Choroid plexus epithelial cell (primary cell): ENCODE measurements around the gene PDLIM5.
"Not testable (repeated sequence)": the region's sequence is repeated elsewhere in the genome, so short reads cannot be mapped to it uniquely, and the experiment has no call there.

Experiments
- DNase-seq: peaks from one replicate; pipeline ENCODE4 v3.0.0-alpha.2; 2010; ENCODE audit warnings: low read depth
- H3K4me3 ChIP-seq: 2 replicates; pipeline ENCODE4 v1.5.1; 2011; ENCODE audit warnings: low read depth, mild to moderate bottlenecking, control low read depth, low read length, moderate library complexity
- CTCF ChIP-seq: conservative IDR thresholded peaks from 2 replicates; pipeline ENCODE4 v1.5.1; 2011; ENCODE audit warnings: low read depth, mild to moderate bottlenecking, control low read depth, inconsistent platforms, low read length, moderate library complexity

The PDLIM5 gene

GRCh38 chr4:94550851-94551250, 99.1 kb downstream of the PDLIM5 start:
- no peak for TF ChIP-seq CTCF
- no peak overlapping the region for H3K4me3 ChIP-seq
- DNase-seq: no peak

DNA sequence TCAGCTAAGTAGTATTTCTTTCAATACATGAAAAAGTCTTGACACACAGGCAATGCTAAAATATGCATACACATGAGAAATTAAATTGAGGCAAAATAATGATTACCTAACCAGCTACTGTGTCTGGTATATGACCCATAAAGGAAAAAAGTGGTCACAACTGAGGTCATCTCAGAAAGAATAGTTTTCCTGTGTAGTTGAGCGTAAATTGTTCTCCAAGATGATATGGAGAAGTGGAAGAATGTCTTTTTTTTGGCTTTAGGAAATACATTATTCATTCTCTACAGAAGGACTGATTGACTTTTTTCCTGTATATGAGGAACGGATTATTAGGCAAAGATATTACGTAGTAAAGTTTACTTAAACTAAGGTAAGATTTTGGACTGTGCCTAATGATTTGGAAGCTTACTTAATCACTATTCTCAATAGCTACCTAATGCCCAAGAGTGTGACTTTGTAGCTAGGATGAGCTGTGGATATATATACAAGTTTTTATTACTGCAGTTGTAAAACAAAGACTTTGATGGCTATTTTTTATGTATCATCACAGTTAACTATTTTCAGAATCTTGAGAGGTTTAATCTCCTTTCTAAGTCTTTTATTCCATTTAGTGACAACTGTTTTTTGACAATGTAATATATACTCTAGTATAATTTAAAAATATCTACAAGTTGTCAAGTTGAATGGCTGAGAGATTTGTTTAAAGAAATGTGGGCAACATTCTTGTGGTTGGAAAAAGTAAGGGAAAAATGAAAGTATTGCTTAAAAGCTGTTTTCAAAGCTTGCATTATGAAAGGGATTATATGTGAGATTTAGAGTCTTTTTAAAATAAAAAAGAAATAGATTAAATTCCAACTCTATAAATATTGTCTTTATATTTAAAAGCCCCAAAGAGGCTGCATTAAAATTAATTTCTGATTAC, 100.2 kb downstream of the PDLIM5 start:
- TF ChIP-seq CTCF: no peak
- H3K4me3 ChIP-seq: no peak overlapping the region
- DNase-seq: peak; percentile 87

- H3K4me3 ChIP-seq, DNase-seq: not testable (repeated sequence)
Measured at GRCh38 chr4:94556047-94556446, 104.3 kb downstream of the PDLIM5 start.

GRCh38 chr4:94557632-94558031, 105.9 kb downstream of the PDLIM5 start:
- not testable (repeated sequence) for DNase-seq, H3K4me3 ChIP-seq

DNA sequence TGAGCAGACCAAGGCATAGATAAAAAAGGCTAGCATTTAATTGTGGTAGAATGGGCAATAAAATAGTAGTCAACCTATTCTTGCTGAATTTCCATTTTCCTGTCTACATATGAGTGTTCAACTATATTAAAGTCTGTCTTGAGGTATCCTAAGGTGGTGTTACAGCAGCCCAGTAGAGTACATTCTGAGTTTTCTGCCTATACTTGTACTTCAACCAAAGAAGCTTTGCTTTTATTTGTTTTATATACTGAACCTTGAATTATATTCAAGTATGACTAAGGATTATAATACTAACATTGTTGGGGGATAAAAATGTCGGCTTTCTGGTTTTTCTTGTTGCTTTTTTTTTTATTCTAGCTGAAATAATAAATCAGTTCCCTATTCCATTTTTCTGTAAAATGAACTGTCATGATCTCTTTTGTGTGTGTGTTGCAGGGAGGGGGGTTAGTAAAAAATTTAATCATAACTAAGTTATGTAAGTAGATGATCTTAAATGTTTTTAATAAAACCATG, 106.7 kb downstream of the PDLIM5 start:
- no peak for TF ChIP-seq CTCF
- H3K4me3 ChIP-seq: no peak overlapping the region
- DNase-seq: no peak

DNA sequence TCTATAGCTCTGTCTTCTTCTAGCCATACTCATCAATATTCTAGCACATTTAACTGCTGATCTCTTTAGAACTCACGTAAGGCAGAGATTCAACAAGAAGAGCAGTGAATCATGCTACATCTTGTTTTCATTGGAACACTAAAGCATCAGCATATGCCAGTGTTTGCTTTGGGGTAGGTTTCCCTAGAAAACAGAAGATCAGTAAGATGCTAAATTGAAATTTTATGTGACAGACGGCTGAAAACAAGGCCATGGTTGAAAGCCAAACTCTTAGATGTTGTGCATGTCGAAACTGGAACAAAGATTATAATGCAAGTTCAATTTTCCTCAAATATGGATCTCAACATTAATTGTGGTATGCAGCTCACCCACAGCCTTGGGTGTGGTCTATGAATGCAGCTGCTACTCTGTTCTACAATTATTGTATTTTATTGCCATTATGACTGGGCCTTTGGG, 107.6 kb downstream of the PDLIM5 start:
- no peak overlapping the region for H3K4me3 ChIP-seq
- peak; percentile 57 for DNase-seq
- TF ChIP-seq CTCF: no peak

DNA sequence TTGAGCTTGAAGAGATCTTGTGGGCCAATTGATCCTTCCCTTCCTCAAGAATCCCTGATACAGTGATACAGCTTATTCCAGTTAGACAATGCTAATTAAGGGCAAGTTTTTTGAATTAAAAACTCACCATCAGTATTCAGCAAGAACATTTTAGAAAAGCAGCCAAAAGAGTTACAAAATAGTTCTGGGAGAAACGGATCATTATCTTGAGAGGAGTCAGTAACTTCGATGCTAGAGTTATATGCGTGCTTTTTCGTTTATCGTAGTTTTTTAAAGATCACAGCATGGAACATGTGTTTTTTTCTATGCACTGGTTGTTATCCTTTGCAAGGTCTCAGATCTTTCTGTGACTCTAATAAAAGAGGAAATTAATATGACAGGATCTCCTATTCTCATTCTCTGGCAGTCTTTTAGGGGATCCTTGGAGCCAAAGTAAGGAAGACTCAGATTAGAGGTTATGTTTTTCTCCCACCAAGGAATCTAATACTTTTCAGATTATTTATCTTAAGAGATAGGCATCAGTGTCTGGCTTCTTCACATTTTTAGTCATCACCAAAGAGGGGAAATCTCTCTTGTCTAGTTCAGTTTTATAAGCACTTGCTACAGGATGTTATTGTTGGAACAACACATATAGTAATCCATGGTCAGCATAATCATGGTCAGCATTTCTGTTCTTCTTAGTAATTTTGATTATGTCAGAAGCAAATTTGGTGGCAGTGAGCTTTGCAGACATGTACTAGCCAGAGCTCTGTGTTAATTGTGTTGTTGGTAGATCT, 109.7 kb downstream of the PDLIM5 start:
- H3K4me3 ChIP-seq: no peak overlapping the region
- peak; percentile 86 for DNase-seq
- no peak for TF ChIP-seq CTCF
